Ovary (tissue), 3 donors: ENCODE results near the gene ABCC4.

Experiments used
- CTCF ChIP-seq, 3 donors: fragments of 450-650 bp in 2 of 3; fragments of 200-600 bp in 1 of 3; IDR thresholded peaks; one replicate each; pipeline versions ENCODE4 v1.5.1 to v1.8.0; 2016 to 2022; ENCODE audit warnings: antibody characterized with exemption in 3 of 3, mild to moderate bottlenecking in 1 of 3
- POLR2A ChIP-seq: fragments of 450-650 bp; IDR thresholded peaks from one replicate; pipeline ENCODE4 v1.6.1; 2017; ENCODE audit warnings: antibody characterized with exemption, mild to moderate bottlenecking, moderate library complexity
- donor health status: DM: no; HTN: no; CAD: no.

GRCh38 chr13:95243207-95243606, 58.0 kb downstream of the ABCC4 start:
- no peak for TF ChIP-seq CTCF (IDR thresholded peaks at IDR 0.05)
- no peak for TF ChIP-seq POLR2A
